NCI-H1694 (cell line): ENCODE measurements around the gene SLAIN1.
A peak's percentile ranks its signal among the peaks of the same experiment; 100 is the strongest.

Source experiments
- DNase-seq: peaks from one replicate; lab custom pipeline; 2025; lab: John Stamatoyannopoulos, UW

The SLAIN1 gene

GRCh38 chr13:77714119-77714755 lies 16.8 kb downstream of the SLAIN1 start:
- no peak for DNase-seq

GRCh38 chr13:77715233-77715891 lies 17.9 kb downstream of the SLAIN1 start:
- no peak for DNase-seq

GRCh38 chr13:77716692-77717091 lies 19.2 kb downstream of the SLAIN1 start:
- DNase-seq = no peak

GRCh38 chr13:77717508-77717907 lies 20.0 kb downstream of the SLAIN1 start:
- DNase-seq = no peak

GRCh38 chr13:77719128-77719527 lies 21.6 kb downstream of the SLAIN1 start:
- DNase-seq = no peak

GRCh38 chr13:77720988-77721387 lies 23.5 kb downstream of the SLAIN1 start:
- DNase-seq = no peak

- no peak for DNase-seq
Measured at GRCh38 chr13:77724092-77724491, 26.6 kb downstream of the SLAIN1 start.

- no peak for DNase-seq
Measured at GRCh38 chr13:77725071-77725470, 27.6 kb downstream of the SLAIN1 start.

- no peak for DNase-seq
Measured at GRCh38 chr13:77728265-77729125, 31.0 kb downstream of the SLAIN1 start.

- no peak for DNase-seq
Measured at GRCh38 chr13:77729502-77730221, 32.2 kb downstream of the SLAIN1 start.

GRCh38 chr13:77730572-77730971 lies 33.1 kb downstream of the SLAIN1 start:
- DNase-seq = no peak

- DNase-seq = no peak
Measured at GRCh38 chr13:77732287-77732686, 34.8 kb downstream of the SLAIN1 start.

GRCh38 chr13:77733674-77734073 lies 36.2 kb downstream of the SLAIN1 start:
- peak; percentile 68 for DNase-seq

- DNase-seq = no peak
Measured at GRCh38 chr13:77737583-77738200, 40.2 kb downstream of the SLAIN1 start.

- no peak for DNase-seq
Measured at GRCh38 chr13:77740097-77740735, 42.7 kb downstream of the SLAIN1 start.

GRCh38 chr13:77740931-77741596 lies 43.6 kb downstream of the SLAIN1 start:
- no peak for DNase-seq

GRCh38 chr13:77741597-77741972 lies 44.1 kb downstream of the SLAIN1 start:
- DNase-seq = no peak

- no peak for DNase-seq
Measured at GRCh38 chr13:77742801-77743200, 45.3 kb downstream of the SLAIN1 start.

- DNase-seq = no peak
Measured at GRCh38 chr13:77745784-77746183, 48.3 kb downstream of the SLAIN1 start.

GRCh38 chr13:77749344-77749880 lies 51.9 kb downstream of the SLAIN1 start:
- DNase-seq = no peak
